ENCODE results near the gene TIMP3.

DNA sequence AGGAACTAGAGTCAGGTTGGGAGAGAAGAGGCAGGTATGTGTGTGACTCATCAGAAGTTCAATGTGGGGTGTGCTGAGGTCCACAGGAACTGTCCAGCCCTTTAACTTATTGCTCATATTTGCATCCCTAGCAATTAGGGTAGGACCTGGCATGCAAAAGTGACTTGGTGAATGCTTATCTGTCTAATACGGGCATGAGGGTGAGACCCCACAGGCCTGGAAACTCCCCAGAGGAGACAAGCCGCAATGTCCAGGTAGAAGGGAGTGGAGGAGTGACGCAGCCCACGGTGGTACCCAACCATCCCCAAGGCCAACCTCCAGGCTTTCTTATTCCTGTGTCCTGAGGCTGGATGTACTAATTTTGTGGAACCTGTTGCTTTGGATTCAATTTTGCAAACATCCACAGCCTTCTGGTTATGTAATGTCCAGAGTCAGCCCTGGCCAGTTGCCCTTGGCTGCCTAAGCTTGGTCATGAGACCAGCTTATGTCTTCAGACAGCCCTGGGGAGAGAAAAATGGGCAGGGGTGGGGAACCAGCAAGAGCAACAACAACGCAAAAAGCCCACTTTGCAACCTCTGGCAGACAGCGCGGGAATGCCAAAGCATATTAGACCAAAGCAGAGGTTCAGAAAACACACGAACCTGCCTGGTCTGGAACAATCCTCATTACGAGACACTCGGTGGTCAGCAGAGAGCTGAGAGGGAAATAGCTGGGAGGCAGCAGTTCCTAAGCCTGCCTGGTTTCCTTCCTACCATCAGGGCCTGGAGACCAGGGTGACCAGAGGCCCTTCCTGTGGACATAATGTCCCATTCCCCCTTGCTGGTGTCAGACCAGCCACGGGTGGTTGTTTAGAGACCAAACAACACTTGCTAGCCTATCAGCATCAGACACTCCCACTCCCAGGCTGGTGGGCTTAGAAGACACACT, 49.3 kb downstream of the TIMP3 start:
- TF ChIP-seq, protein P1, sequence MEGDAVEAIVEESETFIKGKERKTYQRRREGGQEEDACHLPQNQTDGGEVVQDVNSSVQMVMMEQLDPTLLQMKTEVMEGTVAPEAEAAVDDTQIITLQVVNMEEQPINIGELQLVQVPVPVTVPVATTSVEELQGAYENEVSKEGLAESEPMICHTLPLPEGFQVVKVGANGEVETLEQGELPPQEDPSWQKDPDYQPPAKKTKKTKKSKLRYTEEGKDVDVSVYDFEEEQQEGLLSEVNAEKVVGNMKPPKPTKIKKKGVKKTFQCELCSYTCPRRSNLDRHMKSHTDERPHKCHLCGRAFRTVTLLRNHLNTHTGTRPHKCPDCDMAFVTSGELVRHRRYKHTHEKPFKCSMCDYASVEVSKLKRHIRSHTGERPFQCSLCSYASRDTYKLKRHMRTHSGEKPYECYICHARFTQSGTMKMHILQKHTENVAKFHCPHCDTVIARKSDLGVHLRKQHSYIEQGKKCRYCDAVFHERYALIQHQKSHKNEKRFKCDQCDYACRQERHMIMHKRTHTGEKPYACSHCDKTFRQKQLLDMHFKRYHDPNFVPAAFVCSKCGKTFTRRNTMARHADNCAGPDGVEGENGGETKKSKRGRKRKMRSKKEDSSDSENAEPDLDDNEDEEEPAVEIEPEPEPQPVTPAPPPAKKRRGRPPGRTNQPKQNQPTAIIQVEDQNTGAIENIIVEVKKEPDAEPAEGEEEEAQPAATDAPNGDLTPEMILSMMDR (IDR thresholded peaks at IDR 0.05): no peak
- no peak for TF ChIP-seq POLR2A (IDR thresholded peaks at IDR 0.05)

Measured in Peyer's patch (tissue), 4 donors.